Activated naive CD4-positive, alpha-beta T cell treated with anti-CD3 and anti-CD28 coated beads, Interleukin-2, amount 10 ng/mL, durations not matched to agents 5 hours and 36 hours (primary cell): Measurements from ENCODE around the gene EXOSC5. TPM values are rescaled to one million over a fixed set of nuclear protein-coding genes. Genes with fewer than 3 reads are reported as not detected.

Experiments
- total RNA-seq, 2 experiments: library from RNA; stranded (reverse); gene quantifications; one replicate each; pipeline ENCODE4 v1.2.3, GENCODE V29; 2021

Gene EXOSC5
- 10 to 100 TPM; 26.3 to 28.4 TPM for total RNA-seq

DNA sequence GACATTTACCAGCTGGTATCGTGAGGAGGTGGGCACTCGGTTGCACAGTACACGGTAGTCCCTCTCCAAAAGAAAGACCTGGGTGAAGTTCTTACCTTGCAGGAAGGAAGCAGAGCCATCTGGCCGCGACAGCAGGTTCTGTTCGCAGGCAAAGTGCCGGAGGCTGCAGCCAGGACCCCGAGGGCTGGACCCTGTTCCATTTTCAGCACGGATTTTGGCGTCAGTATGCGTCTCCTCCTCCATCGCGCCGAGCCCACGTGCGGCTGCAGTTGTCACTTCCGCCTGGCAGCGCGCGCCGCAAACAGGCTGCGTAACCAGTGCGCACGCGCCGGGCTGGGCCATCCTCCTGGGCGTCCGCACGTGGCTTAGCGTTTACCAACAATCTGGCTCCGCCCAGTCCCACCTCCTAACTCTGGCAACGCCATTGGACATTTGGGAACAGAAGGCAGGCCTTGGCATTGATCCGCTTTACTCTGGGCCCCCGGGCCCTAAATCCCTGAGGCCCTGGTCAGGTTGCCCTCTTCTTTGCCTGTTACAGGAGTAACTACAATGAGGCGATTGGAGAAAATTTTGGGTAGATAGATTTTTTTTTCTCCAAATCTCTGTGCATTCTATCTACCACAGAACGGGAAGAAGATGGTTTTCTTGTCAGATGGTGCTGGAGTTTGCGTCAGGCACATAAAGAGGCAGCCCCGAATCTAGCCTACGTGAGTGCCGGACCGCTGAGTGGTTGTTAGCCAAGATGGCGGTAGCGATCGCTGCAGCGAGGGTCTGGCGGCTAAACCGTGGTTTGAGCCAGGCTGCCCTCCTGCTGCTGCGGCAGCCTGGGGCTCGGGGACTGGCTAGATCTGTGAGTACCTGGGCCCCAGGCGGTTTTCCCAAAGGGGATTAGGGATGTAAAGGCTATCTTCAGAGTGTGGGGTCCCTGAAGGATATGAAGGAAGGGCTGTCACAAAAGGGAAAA is at the start of gene EXOSC5, which contains the start of gene BCKDHA:
Gene EXOSC5, minus strand, starts transcription at position 274 of the 964 bp plus-strand sequence. Its CDS starts 31 bp downstream, at position 243.
Gene BCKDHA, plus strand, starts transcription at position 733 of the 964 bp plus-strand sequence. Its CDS starts 10 bp downstream, at position 743.

DNA sequence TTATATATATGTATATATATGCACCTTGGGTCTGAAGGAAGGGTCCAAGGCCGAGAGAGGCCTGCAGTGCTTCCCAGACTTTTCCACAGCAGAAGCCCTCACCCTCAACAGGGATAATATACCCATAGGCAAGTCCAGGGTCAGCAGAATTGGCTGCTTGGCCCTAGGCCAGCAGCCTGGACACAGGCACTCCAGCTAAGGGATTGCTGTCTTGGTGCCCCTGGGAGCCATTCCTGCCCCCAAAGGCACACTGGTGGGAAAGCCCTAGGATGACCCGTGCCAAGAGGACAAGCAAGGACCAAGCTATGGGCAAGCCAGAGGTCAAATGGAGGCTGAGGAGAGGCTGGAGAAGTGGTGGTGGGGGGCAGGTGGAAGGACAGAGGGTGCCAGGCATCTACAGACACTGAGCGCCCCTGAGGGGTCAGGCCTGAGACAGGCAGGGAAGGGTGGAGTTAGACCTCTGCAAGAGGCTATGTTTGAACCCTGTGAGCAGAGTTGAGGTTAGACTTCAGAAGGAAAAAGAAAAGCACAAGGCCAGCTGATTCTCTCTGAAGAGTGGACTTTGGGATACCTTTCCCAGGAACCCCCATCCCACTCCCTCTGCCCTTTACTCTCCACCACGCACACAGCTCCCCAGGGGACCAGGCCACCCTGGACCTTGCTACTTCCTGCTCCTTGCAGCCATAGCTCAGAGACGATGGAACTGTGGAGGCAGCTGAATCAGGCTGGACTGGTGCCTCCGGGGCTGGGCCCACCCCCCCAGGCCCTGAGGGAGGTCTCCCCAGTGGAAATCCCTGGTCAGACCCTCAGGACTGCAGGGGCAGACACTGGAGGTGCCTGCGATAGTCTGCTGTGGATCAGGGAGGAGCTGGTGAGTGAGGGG is 45.6 kb upstream of the EXOSC5 start, which contains the start of gene ERICH4:
Gene ERICH4, plus strand, starts transcription at position 684 of the 883 bp plus-strand sequence. Its CDS starts 14 bp downstream, at position 698.

DNA sequence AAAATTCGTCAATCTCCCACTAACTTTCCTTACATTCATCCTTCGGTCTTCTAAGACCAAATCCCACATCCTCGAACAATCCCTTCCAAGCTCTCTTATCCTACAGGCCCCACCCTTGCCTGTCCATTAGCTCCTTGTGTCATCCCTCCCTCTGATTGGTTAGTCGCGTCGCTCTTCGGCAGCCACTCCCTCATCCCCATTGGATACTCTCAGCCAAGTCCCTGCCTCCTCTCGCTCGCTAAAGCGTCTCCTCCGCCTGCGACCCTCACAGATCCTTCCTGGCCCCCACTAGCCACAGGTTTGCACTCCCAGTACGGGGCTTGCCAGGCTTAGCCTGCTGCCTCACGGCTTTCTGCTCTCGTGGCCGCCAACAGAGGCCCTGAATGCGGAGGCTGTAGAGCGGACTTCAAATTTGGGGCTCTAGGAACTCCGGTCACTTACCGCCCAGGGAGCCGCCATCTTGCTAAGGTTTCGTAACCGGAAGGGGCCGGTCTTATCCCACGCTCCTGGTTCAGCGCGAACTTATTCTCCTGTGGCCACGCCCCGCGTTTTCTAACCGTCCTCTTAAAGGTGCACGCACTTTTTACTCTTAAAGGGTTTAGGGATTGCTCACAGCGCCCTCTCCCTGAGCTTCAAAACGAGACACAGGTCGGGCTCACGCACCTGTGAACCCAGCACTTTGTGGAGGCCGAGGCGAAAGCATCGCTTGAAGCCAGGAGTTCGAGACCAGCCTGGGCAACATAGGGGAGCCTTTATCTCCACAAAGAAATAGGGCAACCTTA is 42.5 kb upstream of the EXOSC5 start, which contains the start of gene DMAC2:
Gene DMAC2, minus strand, starts transcription at position 472 of the 782 bp plus-strand sequence. Its CDS starts 13 bp downstream, at position 459.

DNA sequence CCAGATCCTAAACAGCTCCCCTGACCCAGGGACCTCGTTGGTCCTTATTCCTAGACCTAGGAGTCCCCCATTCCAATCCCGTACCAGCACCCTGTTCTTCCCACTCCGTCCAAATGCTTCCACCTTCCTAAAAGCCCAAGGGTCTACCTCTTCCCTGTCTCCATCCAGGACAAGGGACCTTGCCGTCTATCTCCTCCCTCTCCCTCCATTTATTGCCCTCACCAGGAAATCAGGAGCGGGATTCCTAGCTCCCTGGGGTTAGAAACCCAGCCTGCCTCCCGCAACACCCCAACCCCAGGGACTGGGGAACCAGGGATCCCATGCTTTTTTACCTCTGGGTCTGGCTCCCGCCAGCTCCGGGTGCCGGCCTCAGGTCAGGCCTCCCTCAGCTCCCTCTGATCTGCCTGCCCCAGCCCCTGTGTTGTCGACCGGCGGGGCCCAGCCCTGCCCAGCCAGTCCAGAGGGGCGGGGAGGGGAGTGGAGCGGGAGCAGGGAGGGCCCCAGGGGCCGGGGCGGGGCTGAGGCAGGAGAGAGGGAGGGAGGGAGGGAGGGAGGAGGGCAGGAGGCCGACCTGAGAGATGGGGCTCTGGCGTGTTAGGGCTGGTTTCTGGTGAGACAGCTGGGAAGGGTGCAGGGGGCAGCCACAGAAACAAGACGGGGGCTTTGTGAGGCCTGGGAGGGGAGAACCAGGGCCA is 29.9 kb upstream of the EXOSC5 start, which contains the start of gene B3GNT8:
Gene B3GNT8, minus strand, starts transcription at position 423 of the 695 bp plus-strand sequence. CDS start 596 bp downstream, outside the sequence.

DNA sequence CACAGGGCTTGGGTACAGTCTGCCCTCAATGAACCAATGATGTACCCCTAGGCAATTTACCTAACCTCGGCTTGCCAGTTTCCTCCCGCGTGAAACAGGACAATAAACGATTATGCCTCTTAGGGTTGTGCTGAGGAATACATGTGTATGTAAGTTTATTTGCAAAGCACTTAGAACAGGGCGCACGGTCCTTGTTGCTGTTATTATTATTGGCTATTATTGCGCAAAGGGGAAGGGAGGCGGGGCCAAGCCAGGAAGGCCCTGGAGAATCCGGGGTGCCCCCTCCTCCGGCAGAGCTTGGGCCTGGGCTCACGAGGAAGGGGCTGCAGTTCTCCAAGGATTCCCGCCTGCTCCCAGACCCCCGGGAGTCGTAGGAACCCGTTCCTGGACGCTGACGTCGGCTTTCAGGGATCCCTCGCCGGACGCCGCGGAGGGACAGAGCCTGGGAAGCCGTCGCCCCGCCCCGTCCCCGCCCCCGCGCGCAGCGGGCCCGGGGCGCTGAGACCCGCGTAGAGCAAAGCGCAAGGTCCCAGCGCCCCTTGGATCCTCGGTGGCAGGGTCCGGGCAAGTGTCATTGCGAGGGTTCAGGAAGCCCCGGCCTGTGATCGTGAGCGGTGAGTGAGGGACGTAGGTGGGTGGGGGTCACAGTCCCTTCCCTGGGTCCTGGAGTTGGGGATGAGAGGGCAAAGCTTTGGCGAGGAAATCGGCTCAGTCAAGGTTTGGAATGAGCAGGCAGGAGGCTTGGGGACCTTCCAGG is 20.7 kb downstream of the EXOSC5 start, which contains the start of gene TMEM91:
Gene TMEM91, plus strand, starts transcription at position 293 of the 757 bp plus-strand sequence. CDS start 1,777 bp downstream, outside the sequence.

DNA sequence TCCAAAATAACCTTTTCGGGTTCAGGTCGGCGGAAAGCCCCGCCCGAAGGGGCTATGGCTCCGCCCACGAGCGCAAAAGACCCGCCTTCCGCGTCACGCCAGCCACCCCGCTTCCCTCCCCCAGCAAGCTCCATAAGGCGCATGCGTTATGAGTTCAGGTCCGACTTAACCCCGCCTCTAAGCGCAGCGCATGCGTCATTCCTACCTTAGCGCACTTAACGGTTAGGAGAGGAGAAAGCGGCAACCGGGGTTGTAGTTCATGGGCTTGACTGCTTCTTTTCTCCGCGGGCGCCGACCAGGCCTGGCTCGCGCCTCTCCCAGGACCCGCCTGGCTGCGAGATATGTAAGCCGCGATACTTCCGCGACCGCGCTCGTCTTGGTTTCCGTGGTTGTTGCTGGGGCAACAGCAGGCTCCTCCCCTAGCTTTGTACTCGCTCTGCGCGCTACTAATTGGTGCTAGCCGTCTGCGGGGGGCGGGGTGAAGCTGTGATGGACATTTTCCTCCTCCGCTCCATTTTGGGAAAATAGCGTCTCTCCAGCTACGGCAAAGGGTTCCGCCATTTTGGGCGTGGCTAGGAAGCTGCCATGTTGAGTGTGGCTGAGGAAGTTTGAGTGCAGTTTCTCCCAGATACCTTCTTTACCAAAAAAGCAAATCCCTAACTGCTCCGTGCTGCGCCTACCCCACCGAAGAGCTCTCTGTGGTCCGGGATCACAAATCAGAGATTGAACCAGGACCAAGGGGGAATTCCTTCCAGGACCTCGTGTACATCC is 33.2 kb downstream of the EXOSC5 start, which contains the start of gene B9D2:
Gene B9D2, minus strand, starts transcription at position 397 of the 771 bp plus-strand sequence. CDS start 630 bp downstream, outside the sequence.

DNA sequence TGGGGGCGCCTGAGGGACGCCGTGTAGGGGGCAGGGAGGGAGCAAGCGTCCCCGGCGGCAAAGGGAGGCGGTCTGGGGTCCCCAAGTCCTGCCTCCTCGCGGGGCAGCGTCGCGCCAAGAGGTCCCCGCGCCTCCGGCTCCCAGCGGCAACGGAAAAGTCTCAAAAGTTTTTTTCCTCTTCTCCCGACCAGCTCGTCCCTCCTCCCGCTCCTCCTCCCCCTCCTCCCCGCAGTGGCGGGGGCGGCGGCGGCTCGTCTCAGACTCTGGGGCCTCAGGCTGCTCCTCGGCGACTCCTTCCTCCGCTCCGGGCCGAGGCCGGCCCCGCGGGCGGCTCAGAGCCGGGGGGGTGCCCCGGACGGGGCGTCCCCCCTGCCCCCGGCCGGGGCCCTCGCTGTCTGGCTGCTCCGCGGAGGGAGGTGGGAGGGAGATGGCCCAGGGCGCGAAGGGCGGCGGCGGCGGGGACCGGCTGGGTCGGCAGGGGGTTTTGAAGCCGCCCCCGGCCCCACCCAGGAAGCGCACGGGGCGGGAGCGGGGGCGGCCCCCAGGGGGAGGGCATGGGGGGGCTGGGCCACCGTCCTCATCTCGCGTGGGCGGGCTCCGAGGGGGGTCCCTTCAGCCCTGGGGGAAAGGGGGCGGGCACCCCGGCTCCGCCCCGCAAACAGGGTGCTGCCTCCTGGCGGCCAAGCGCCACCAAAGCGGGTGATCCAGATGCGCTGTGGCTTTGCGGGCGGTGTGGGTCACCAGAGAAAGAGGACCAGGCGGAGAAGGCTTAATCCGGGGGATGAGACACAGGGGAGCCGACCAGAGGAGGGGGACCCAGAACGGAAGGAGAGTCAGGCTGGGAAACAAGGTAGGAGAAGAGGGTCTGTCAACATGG is 43.5 kb downstream of the EXOSC5 start, which contains the start of gene TGFB1:
Gene TGFB1, minus strand, starts transcription at position 457 of the 877 bp plus-strand sequence. CDS start 878 bp downstream, outside the sequence.

Other genes starting within 250 kb of the EXOSC5 start
- 1 to 10 TPM in 1 of 2 experiments, under 1 TPM in 1; 0.94 to 1.8 TPM for gene CYP2S1, start 204.1 kb downstream of the EXOSC5 start, total RNA-seq
- under 1 TPM; 0.17 to 0.30 TPM for gene AXL, start 178.1 kb downstream of the EXOSC5 start, total RNA-seq
- 100 to 1,000 TPM; 331 to 335 TPM for gene HNRNPUL1, start 133.0 kb downstream of the EXOSC5 start, total RNA-seq
- 10 to 100 TPM; 39.4 to 40.0 TPM for gene CCDC97, start 87.2 kb downstream of the EXOSC5 start, total RNA-seq
- 100 to 1,000 TPM; 226 to 232 TPM for gene TGFB1, start 43.4 kb downstream of the EXOSC5 start, total RNA-seq
- 10 to 100 TPM; 10.7 to 14.3 TPM for gene B9D2, start 33.2 kb downstream of the EXOSC5 start, total RNA-seq
- 1 to 10 TPM; 8.9 TPM for gene TMEM91, start 20.8 kb downstream of the EXOSC5 start, total RNA-seq
- gene BCKDHA, start 459 bp upstream of the EXOSC5 start, total RNA-seq = 10 to 100 TPM; 18.3 to 20.3 TPM
- gene B3GNT8, start 30.0 kb upstream of the EXOSC5 start, total RNA-seq = 1 to 10 TPM in 1 of 2 experiments, under 1 TPM in 1; 0.88 to 2.0 TPM
- 10 to 100 TPM; 39.4 to 42.0 TPM for gene DMAC2, start 42.6 kb upstream of the EXOSC5 start, total RNA-seq
- gene ERICH4, start 45.8 kb upstream of the EXOSC5 start, total RNA-seq = not detected
- gene CEACAM21, start 178.8 kb upstream of the EXOSC5 start, total RNA-seq = 100 to 1,000 TPM; 116 to 121 TPM
- gene CEACAM4, start 229.7 kb upstream of the EXOSC5 start, total RNA-seq = not detected